Measurements from ENCODE around the gene PDIA6.

Gene PDIA6

DNA sequence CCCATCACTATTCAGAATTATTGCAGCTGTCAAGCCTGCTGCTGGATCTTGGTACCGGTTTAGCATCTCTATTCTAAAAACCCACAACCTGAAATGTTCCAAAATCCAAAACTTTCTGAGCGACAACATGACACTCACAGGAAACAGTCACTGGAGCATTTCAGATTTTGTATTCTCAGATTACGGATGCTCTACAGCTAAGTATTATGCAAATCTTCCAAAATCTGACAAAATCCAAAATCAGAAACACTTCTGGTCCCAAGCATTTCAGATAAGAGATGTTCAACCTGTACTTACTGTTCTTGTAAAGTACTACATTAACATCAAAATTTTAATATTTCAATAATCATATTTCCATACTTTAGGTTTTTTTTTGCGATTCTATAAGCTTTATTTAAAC lies 12.4 kb downstream of the PDIA6 start:
- Histone ChIP-seq H3K27ac (replicated peaks; ENCODE audit: low read length) (no peak overlapping the region), H2AFZ (ENCODE audit: low read length) (no peak overlapping the region), H2BK15ac (ENCODE audit: low read length) (no peak overlapping the region), H3K23ac (ENCODE audit: low read depth, low read length, poor library complexity) (no peak overlapping the region), H2BK120ac (ENCODE audit: low read depth, low read length) (no peak overlapping the region), H3K27me3 (ENCODE audit: control insufficient read depth in 3 of 3, insufficient read depth in 3 of 3, low read depth in 1 of 3, low read length in 3 of 3) (no peaks in the 10 kb centered on the region), H4K91ac (ENCODE audit: low read depth, low read length, poor library complexity) (no peak overlapping the region), H3K36me3 (replicated peaks in 1 of 2; ENCODE audit: control insufficient read depth in 2 of 2, insufficient read depth in 2 of 2, low read length in 2 of 2) (peaks cover 17 to 82% of the 10 kb centered on the region in 2 donors), H3K4me1 (ENCODE audit: control insufficient read depth in 2 of 2, insufficient read depth in 1 of 2, low read depth in 1 of 2, low read length in 2 of 2) (no peaks in the 10 kb centered on the region), H3K18ac (ENCODE audit: low read length) (no peak overlapping the region), H2AK5ac (ENCODE audit: low read depth, low read length) (no peak overlapping the region), H4K8ac (ENCODE audit: low read depth, low read length) (no peak overlapping the region), H3K4me3 (ENCODE audit: low read length in 2 of 2) (no peak overlapping the region), H3K9ac (ENCODE audit: low read depth, low read length, poor library complexity) (no peak overlapping the region), H2BK5ac (ENCODE audit: low read length) (no peak overlapping the region), H3K9me3 (replicated peaks in 1 of 2; ENCODE audit: control insufficient read depth in 2 of 2, insufficient read depth in 1 of 2, low read depth in 1 of 2, low read length in 2 of 2) (no peaks in the 10 kb centered on the region), H2BK12ac (ENCODE audit: low read length) (no peak overlapping the region), H3K14ac (ENCODE audit: low read length) (no peak overlapping the region), H3K4me2 (ENCODE audit: insufficient read depth, low read length, poor library complexity, severe bottlenecking) (no peak overlapping the region), H3K79me1 (ENCODE audit: low read depth, low read length) (peaks cover 4% of the 10 kb centered on the region), H3K4ac (ENCODE audit: low read length) (no peak overlapping the region)
- no CpG with 5 or more reads among the region's 4 CpGs for WGBS, 2 donors (ENCODE audit: extremely low coverage in 2 of 2, insufficient read length in 2 of 2, insufficient replicate concordance in 1 of 2)
- DNase-seq (ENCODE audit: low spot score): no peak

DNA sequence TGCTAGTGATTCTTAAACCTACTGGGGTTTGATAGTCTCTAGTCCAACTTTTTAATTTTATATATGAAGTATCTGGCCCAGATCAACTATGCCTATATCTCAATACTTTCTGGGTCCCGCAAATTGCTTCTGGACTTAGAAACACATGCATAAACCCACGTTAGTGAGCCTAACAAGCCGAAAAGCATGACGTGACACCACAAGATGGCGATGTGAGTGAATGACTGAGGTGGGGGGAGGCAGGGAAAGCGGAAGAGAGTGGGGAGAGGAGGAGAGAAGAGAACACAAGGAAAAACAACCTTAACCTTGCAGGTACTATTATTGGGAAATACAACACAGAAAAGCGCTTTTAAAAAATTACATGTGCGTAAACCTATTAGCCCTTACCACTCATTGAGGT lies 13.8 kb downstream of the PDIA6 start:
- H3K9me3 ChIP-seq (replicated peaks in 1 of 2; ENCODE audit: control insufficient read depth in 2 of 2, insufficient read depth in 1 of 2, low read depth in 1 of 2, low read length in 2 of 2): no peaks in the 10 kb centered on the region
- no peak overlapping the region for H3K23ac ChIP-seq (ENCODE audit: low read depth, low read length, poor library complexity)
- H2BK12ac ChIP-seq (ENCODE audit: low read length): no peak overlapping the region
- no peak overlapping the region for H3K18ac ChIP-seq (ENCODE audit: low read length)
- no peak for DNase-seq (ENCODE audit: low spot score)
- H3K27me3 ChIP-seq (ENCODE audit: control insufficient read depth in 3 of 3, insufficient read depth in 3 of 3, low read depth in 1 of 3, low read length in 3 of 3): no peaks in the 10 kb centered on the region
- no peak overlapping the region for H2BK120ac ChIP-seq (ENCODE audit: low read depth, low read length)
- no peak overlapping the region for H4K8ac ChIP-seq (ENCODE audit: low read depth, low read length)
- no peak overlapping the region for H3K9ac ChIP-seq (ENCODE audit: low read depth, low read length, poor library complexity)
- H2AK5ac ChIP-seq (ENCODE audit: low read depth, low read length): no peak overlapping the region
- H2BK5ac ChIP-seq (ENCODE audit: low read length): no peak overlapping the region
- no peak overlapping the region for H3K4ac ChIP-seq (ENCODE audit: low read length)
- no peaks in the 10 kb centered on the region for H3K4me1 ChIP-seq (ENCODE audit: control insufficient read depth in 2 of 2, insufficient read depth in 1 of 2, low read depth in 1 of 2, low read length in 2 of 2)
- H3K14ac ChIP-seq (ENCODE audit: low read length): no peak overlapping the region
- H3K4me2 ChIP-seq (ENCODE audit: insufficient read depth, low read length, poor library complexity, severe bottlenecking): no peak overlapping the region
- no peak overlapping the region for H4K91ac ChIP-seq (ENCODE audit: low read depth, low read length, poor library complexity)
- no CpG with 5 or more reads among the region's 8 CpGs for WGBS, 2 donors (ENCODE audit: extremely low coverage in 2 of 2, insufficient read length in 2 of 2, insufficient replicate concordance in 1 of 2)
- H3K36me3 ChIP-seq (replicated peaks in 1 of 2; ENCODE audit: control insufficient read depth in 2 of 2, insufficient read depth in 2 of 2, low read length in 2 of 2): peaks cover 17 to 95% of the 10 kb centered on the region in 2 donors
- H3K4me3 ChIP-seq (ENCODE audit: low read length in 2 of 2): no peak overlapping the region
- peaks cover 4% of the 10 kb centered on the region for H3K79me1 ChIP-seq (ENCODE audit: low read depth, low read length)
- H2AFZ ChIP-seq (ENCODE audit: low read length): no peak overlapping the region
- no peak overlapping the region for H3K27ac ChIP-seq (replicated peaks; ENCODE audit: low read length)
- no peak overlapping the region for H2BK15ac ChIP-seq (ENCODE audit: low read length)

DNA sequence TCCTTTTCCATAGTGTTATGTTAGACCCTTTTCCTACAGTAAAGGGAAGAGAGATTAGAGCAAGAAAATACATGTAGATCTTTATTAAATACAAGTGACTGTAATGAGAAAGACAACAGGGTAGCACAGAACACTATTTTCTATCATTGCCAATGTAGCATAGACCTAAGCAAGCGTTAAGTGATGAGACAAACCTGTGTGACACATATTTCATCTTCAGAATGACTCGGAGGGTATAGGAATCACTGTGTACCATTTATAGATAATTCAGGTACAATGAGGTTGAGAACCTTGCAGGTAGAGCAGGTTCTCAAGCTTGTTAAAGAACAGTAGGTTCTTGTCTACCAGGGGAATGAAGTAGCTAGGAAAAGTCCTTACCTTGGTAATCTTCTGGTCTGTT lies 15.9 kb downstream of the PDIA6 start:
- H2AFZ ChIP-seq (ENCODE audit: low read length): no peak overlapping the region
- H3K27ac ChIP-seq (replicated peaks; ENCODE audit: low read length): no peak overlapping the region
- no peak overlapping the region for H3K4ac ChIP-seq (ENCODE audit: low read length)
- H3K4me3 ChIP-seq (ENCODE audit: low read length in 2 of 2): no peak overlapping the region
- no peak for DNase-seq (ENCODE audit: low spot score)
- no peak overlapping the region for H2AK5ac ChIP-seq (ENCODE audit: low read depth, low read length)
- H3K18ac ChIP-seq (ENCODE audit: low read length): no peak overlapping the region
- no peak overlapping the region for H2BK5ac ChIP-seq (ENCODE audit: low read length)
- H3K27me3 ChIP-seq (ENCODE audit: control insufficient read depth in 3 of 3, insufficient read depth in 3 of 3, low read depth in 1 of 3, low read length in 3 of 3): no peaks in the 10 kb centered on the region
- no peaks in the 10 kb centered on the region for H3K4me1 ChIP-seq (ENCODE audit: control insufficient read depth in 2 of 2, insufficient read depth in 1 of 2, low read depth in 1 of 2, low read length in 2 of 2)
- no peak overlapping the region for H3K23ac ChIP-seq (ENCODE audit: low read depth, low read length, poor library complexity)
- WGBS, 2 donors (ENCODE audit: extremely low coverage in 2 of 2, insufficient read length in 2 of 2, insufficient replicate concordance in 1 of 2): no CpG with 5 or more reads among the region's 2 CpGs
- no peak overlapping the region for H2BK12ac ChIP-seq (ENCODE audit: low read length)
- no peak overlapping the region for H3K9ac ChIP-seq (ENCODE audit: low read depth, low read length, poor library complexity)
- no peaks in the 10 kb centered on the region for H3K9me3 ChIP-seq (replicated peaks in 1 of 2; ENCODE audit: control insufficient read depth in 2 of 2, insufficient read depth in 1 of 2, low read depth in 1 of 2, low read length in 2 of 2)
- peaks cover 4% of the 10 kb centered on the region for H3K79me1 ChIP-seq (ENCODE audit: low read depth, low read length)
- H4K8ac ChIP-seq (ENCODE audit: low read depth, low read length): no peak overlapping the region
- no peak overlapping the region for H3K4me2 ChIP-seq (ENCODE audit: insufficient read depth, low read length, poor library complexity, severe bottlenecking)
- no peak overlapping the region for H4K91ac ChIP-seq (ENCODE audit: low read depth, low read length, poor library complexity)
- H3K36me3 ChIP-seq (replicated peaks in 1 of 2; ENCODE audit: control insufficient read depth in 2 of 2, insufficient read depth in 2 of 2, low read length in 2 of 2): peaks cover 24 to 99% of the 10 kb centered on the region in 2 donors
- no peak overlapping the region for H2BK15ac ChIP-seq (ENCODE audit: low read length)
- H2BK120ac ChIP-seq (ENCODE audit: low read depth, low read length): no peak overlapping the region
- H3K14ac ChIP-seq (ENCODE audit: low read length): no peak overlapping the region

DNA sequence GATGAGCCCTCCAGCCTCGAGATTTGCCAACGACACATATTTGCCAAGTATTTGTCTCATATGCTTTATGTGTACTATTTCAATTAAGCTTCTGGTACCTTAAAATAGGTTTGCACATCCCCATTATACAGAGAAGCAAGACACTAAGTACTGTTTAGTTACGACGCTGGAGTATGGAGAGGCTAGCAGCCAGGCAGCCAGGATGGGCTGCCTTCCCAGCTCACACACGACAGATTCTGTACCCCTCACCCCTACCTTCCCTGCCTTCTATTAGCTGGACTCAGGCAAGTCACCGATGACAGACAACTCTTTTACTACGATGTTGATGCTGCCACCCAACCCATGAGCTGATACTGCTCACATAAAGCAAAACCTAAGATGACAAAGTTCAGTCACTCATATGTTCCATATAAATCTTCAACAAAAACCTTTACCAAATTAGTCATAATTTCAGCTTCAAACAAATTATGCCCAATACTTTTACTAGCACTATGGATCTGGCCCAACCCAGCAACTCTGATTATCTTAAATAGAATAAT lies 17.0 kb downstream of the PDIA6 start:
- H3K36me3 ChIP-seq (replicated peaks in 1 of 2; ENCODE audit: control insufficient read depth in 2 of 2, insufficient read depth in 2 of 2, low read length in 2 of 2): peaks cover 27 to 99% of the 10 kb centered on the region in 2 donors
- no peak overlapping the region for H3K4me3 ChIP-seq (ENCODE audit: low read length in 2 of 2)
- no peak overlapping the region for H2AFZ ChIP-seq (ENCODE audit: low read length)
- H4K91ac ChIP-seq (ENCODE audit: low read depth, low read length, poor library complexity): no peak overlapping the region
- H3K14ac ChIP-seq (ENCODE audit: low read length): no peak overlapping the region
- H3K9me3 ChIP-seq (replicated peaks in 1 of 2; ENCODE audit: control insufficient read depth in 2 of 2, insufficient read depth in 1 of 2, low read depth in 1 of 2, low read length in 2 of 2): no peaks in the 10 kb centered on the region
- H2BK120ac ChIP-seq (ENCODE audit: low read depth, low read length): no peak overlapping the region
- H3K4me1 ChIP-seq (ENCODE audit: control insufficient read depth in 2 of 2, insufficient read depth in 1 of 2, low read depth in 1 of 2, low read length in 2 of 2): no peaks in the 10 kb centered on the region
- no peak for DNase-seq (ENCODE audit: low spot score)
- no peak overlapping the region for H3K4ac ChIP-seq (ENCODE audit: low read length)
- no peaks in the 10 kb centered on the region for H3K79me1 ChIP-seq (ENCODE audit: low read depth, low read length)
- H3K27me3 ChIP-seq (ENCODE audit: control insufficient read depth in 3 of 3, insufficient read depth in 3 of 3, low read depth in 1 of 3, low read length in 3 of 3): no peaks in the 10 kb centered on the region
- H3K9ac ChIP-seq (ENCODE audit: low read depth, low read length, poor library complexity): no peak overlapping the region
- no peak overlapping the region for H3K27ac ChIP-seq (replicated peaks; ENCODE audit: low read length)
- no peak overlapping the region for H3K23ac ChIP-seq (ENCODE audit: low read depth, low read length, poor library complexity)
- H4K8ac ChIP-seq (ENCODE audit: low read depth, low read length): no peak overlapping the region
- H3K4me2 ChIP-seq (ENCODE audit: insufficient read depth, low read length, poor library complexity, severe bottlenecking): no peak overlapping the region
- WGBS, 2 donors (ENCODE audit: extremely low coverage in 2 of 2, insufficient read length in 2 of 2, insufficient replicate concordance in 1 of 2): no CpG with 5 or more reads among the region's 7 CpGs
- H2BK5ac ChIP-seq (ENCODE audit: low read length): no peak overlapping the region
- no peak overlapping the region for H2BK15ac ChIP-seq (ENCODE audit: low read length)
- no peak overlapping the region for H3K18ac ChIP-seq (ENCODE audit: low read length)
- no peak overlapping the region for H2BK12ac ChIP-seq (ENCODE audit: low read length)
- H2AK5ac ChIP-seq (ENCODE audit: low read depth, low read length): no peak overlapping the region
